CD14-positive monocyte (primary cell): ENCODE data around the gene TMEM213. TPM values are rescaled to one million over a fixed set of nuclear protein-coding genes. Genes with fewer than 3 reads are reported as not detected.

Source experiments
- DNase-seq, 3 donors: peaks; one replicate each; pipeline ENCODE4 v3.0.0-alpha.2; 2011 to 2022
- H2AFZ ChIP-seq: 2 replicates; pipeline ENCODE4 v1.6.0; 2012; ENCODE audit warnings: mild to moderate bottlenecking, low read depth, low read length, inconsistent platforms; ENCODE audit not compliant: insufficient read depth, poor library complexity, severe bottlenecking
- H3K27ac ChIP-seq, 2 donors: 1 replicate in 1 of 2; 2 replicates in 1 of 2; pipeline ENCODE4 v1.5.1; 2012 to 2013; ENCODE audit warnings: low read length in 2 of 2, control low read depth in 1 of 2, inconsistent platforms in 1 of 2, low read depth in 1 of 2, mild to moderate bottlenecking in 1 of 2
- H3K27me3 ChIP-seq, 2 donors: one replicate each; pipeline versions ENCODE4 v1.6.0 to v1.6.1; 2011 to 2013; ENCODE audit warnings: low read length in 2 of 2; ENCODE audit not compliant: control insufficient read depth in 2 of 2, insufficient read depth in 2 of 2
- H3K36me3 ChIP-seq, 2 donors: replicated peaks in 1 of 2; 1 replicate in 1 of 2; 2 replicates in 1 of 2; pipeline versions ENCODE4 v1.5.1 to v1.6.1; 2012 to 2013; ENCODE audit warnings: low read length in 2 of 2, control low read depth in 1 of 2, inconsistent platforms in 1 of 2, mild to moderate bottlenecking in 1 of 2; ENCODE audit not compliant: insufficient read depth in 2 of 2, control insufficient read depth in 1 of 2
- H3K4me1 ChIP-seq, 2 donors: 1 replicate in 1 of 2; 2 replicates in 1 of 2; pipeline versions ENCODE4 v1.5.1 to v1.6.1; 2012 to 2013; ENCODE audit warnings: low read length in 2 of 2, control low read depth in 1 of 2, inconsistent platforms in 1 of 2, mild to moderate bottlenecking in 1 of 2, moderate library complexity in 1 of 2; ENCODE audit not compliant: insufficient read depth in 2 of 2, control insufficient read depth in 1 of 2
- H3K4me2 ChIP-seq: replicated peaks from 2 replicates; pipeline ENCODE3; 2012; ENCODE audit warnings: low read length, moderate library complexity, mild to moderate bottlenecking; ENCODE audit not compliant: poor library complexity, severe bottlenecking; ENCODE audit errors: extremely low read depth
- H3K4me3 ChIP-seq, 3 experiments: fragments of 200-600 bp in 1 of 3; sonication (generic) in 1 of 3; replicated peaks in 1 of 3; 1 replicate in 2 of 3; 2 replicates in 1 of 3; pipeline ENCODE4 v1.5.1; 2011 to 2013; ENCODE audit warnings: low read length in 3 of 3, mild to moderate bottlenecking in 3 of 3, control low read depth in 2 of 3, low read depth in 2 of 3, inconsistent platforms in 1 of 3, moderate library complexity in 1 of 3
- H3K79me2 ChIP-seq: 2 replicates; pipeline ENCODE4 v1.6.0; 2012; ENCODE audit warnings: mild to moderate bottlenecking, control low read depth, inconsistent platforms, low read length, moderate library complexity; ENCODE audit not compliant: insufficient read depth
- H3K9ac ChIP-seq: 2 replicates; pipeline ENCODE4 v1.6.0; 2017; ENCODE audit warnings: low read length, mild to moderate bottlenecking; ENCODE audit not compliant: insufficient read depth, poor library complexity, severe bottlenecking
- H3K9me3 ChIP-seq, 2 donors: replicated peaks in 1 of 2; 1 replicate in 1 of 2; 2 replicates in 1 of 2; pipeline versions ENCODE4 v1.5.1 to v1.6.1; 2012 to 2013; ENCODE audit warnings: low read length in 2 of 2, control low read depth in 1 of 2; ENCODE audit not compliant: control insufficient read depth in 1 of 2, insufficient read depth in 1 of 2
- H4K20me1 ChIP-seq: 2 replicates; pipeline ENCODE4 v1.6.0; 2012; ENCODE audit warnings: mild to moderate bottlenecking, low read length, control low read depth, moderate library complexity; ENCODE audit not compliant: insufficient read depth
- H3K27ac Mint-ChIP-seq, 7 donors: one replicate each; pipeline ENCODE4 v1.8.0; 2020; ENCODE audit warnings: mild to moderate bottlenecking in 7 of 7, mixed read lengths in 7 of 7, moderate library complexity in 6 of 7, inconsistent platforms in 2 of 7
- H3K27me3 Mint-ChIP-seq, 3 donors: one replicate each; pipeline ENCODE4 v1.8.0; 2021 to 2022; ENCODE audit warnings: low read depth in 3 of 3, mild to moderate bottlenecking in 3 of 3, mixed read lengths in 3 of 3, moderate library complexity in 3 of 3, inconsistent platforms in 1 of 3
- H3K36me3 Mint-ChIP-seq, 2 donors: one replicate each; pipeline ENCODE4 v1.8.0; 2020; ENCODE audit warnings: mixed read lengths in 2 of 2, inconsistent platforms in 1 of 2, mild to moderate bottlenecking in 1 of 2
- H3K4me1 Mint-ChIP-seq: one replicate; pipeline ENCODE4 v1.8.0; 2020; ENCODE audit warnings: mild to moderate bottlenecking, mixed read lengths
- H3K4me3 Mint-ChIP-seq, 2 donors: one replicate each; pipeline ENCODE4 v1.8.0; 2020; ENCODE audit warnings: mild to moderate bottlenecking in 2 of 2, mixed read lengths in 2 of 2, moderate library complexity in 1 of 2
- H3K9me3 Mint-ChIP-seq, 7 donors: one replicate each; pipeline ENCODE4 v1.8.0; 2020 to 2022; ENCODE audit warnings: mixed read lengths in 7 of 7, mild to moderate bottlenecking in 6 of 7, moderate library complexity in 6 of 7, inconsistent platforms in 2 of 7
- CTCF ChIP-seq: fragments of 200-600 bp; IDR thresholded peaks from one replicate; pipeline ENCODE4 v1.8.0; 2022; ENCODE audit warnings: antibody characterized with exemption, mild to moderate bottlenecking
- WGBS: methylation state at CpG from one replicate; pipeline ENCODE4 v1.1.5; 2013; ENCODE audit warnings: missing lambda C conversion rate; ENCODE audit not compliant: insufficient coverage; 5-methylcytosine and 5-hydroxymethylcytosine counted together
- intact Hi-C, 2 donors: fragments of 100-400 bp; cut with micrococcal nuclease; formaldehyde crosslinking; loops; one replicate each; pipeline versions ENCODE4 v1.15.0 to v1.15.1; 2023
- polyA plus RNA-seq, 3 donors: library from polyadenylated mRNA; depleted of rRNA in 1 of 3; unstranded in 2 of 3; stranded (reverse) in 1 of 3; fragments of 300-500 nt in 2 of 3; fragments of >200 nt in 1 of 3; fragmentation: Illumina TruSeq in 2 of 3; gene quantifications; 1 replicate in 2 of 3; 2 replicates in 1 of 3; pipeline ENCODE4 v1.2.3, GENCODE V29; 2012 to 2021

TMEM213 gene
- polyA plus RNA-seq, 3 donors: not detected

- no peaks in the 10 kb centered on the region for H3K4me1 ChIP-seq
- intact Hi-C loops: no loop called here
- 96% methylated on average over 12 of the region's 21 CpGs for WGBS
- H3K9me3 Mint-ChIP-seq: no peaks in the 10 kb centered on the region
- TF ChIP-seq CTCF: no peak
- no peak overlapping the region for H3K9ac ChIP-seq
- H3K4me2 ChIP-seq: no peak overlapping the region
- H3K27ac Mint-ChIP-seq: no peak overlapping the region
- no peaks in the 10 kb centered on the region for H3K36me3 Mint-ChIP-seq
- no peaks in the 10 kb centered on the region for H4K20me1 ChIP-seq
- no peaks in the 10 kb centered on the region for H3K9me3 ChIP-seq
- H3K4me3 Mint-ChIP-seq: no peak overlapping the region
- H3K27ac ChIP-seq: no peak overlapping the region
- no peaks in the 10 kb centered on the region for H3K36me3 ChIP-seq
- no peaks in the 10 kb centered on the region for H3K4me1 Mint-ChIP-seq
- H3K79me2 ChIP-seq: no peaks in the 10 kb centered on the region
- H3K27me3 Mint-ChIP-seq: no peaks in the 10 kb centered on the region
- no peak overlapping the region for H3K4me3 ChIP-seq
- H3K27me3 ChIP-seq: no peaks in the 10 kb centered on the region
- DNase-seq: no peak
- no peak overlapping the region for H2AFZ ChIP-seq
Measured at GRCh38 chr7:138871065-138871813, 73.4 kb downstream of the TMEM213 start.

- TF ChIP-seq CTCF: no peak
- Mint-ChIP-seq H3K27me3 (no peaks in the 10 kb centered on the region), H3K4me1 (no peaks in the 10 kb centered on the region), H3K4me3 (no peak overlapping the region), H3K36me3 (no peaks in the 10 kb centered on the region), H3K9me3 (no peaks in the 10 kb centered on the region), H3K27ac (no peak overlapping the region)
- H3K36me3 ChIP-seq: no peaks in the 10 kb centered on the region
- H3K27ac ChIP-seq: no peak overlapping the region
- H2AFZ ChIP-seq: no peak overlapping the region
- H3K4me2 ChIP-seq: no peak overlapping the region
- intact Hi-C loops: no loop called here
- no CpG with 5 or more reads among the region's 5 CpGs for WGBS
- no peak for DNase-seq
- H4K20me1 ChIP-seq: no peaks in the 10 kb centered on the region
- H3K27me3 ChIP-seq: no peaks in the 10 kb centered on the region
- no peak overlapping the region for H3K9ac ChIP-seq
- no peaks in the 10 kb centered on the region for H3K79me2 ChIP-seq
- H3K4me1 ChIP-seq: no peaks in the 10 kb centered on the region
- H3K9me3 ChIP-seq: no peaks in the 10 kb centered on the region
- no peak overlapping the region for H3K4me3 ChIP-seq
Measured at GRCh38 chr7:138871814-138872090, 74.0 kb downstream of the TMEM213 start.
